ENCODE results near the gene PI4KA. TPM values are rescaled to one million over a fixed set of nuclear protein-coding genes. Genes with fewer than 3 reads are reported as not detected.

The PI4KA gene
- total RNA-seq, 1 donor from 2014 or later = 150 TPM

GRCh38 chr22:20661473-20661872 is 197.1 kb downstream of the PI4KA start:
- no peak overlapping the region for H3K27ac ChIP-seq
- no peak for DNase-seq (ENCODE audit: low spot score in 2 of 2)
- no peaks in the 10 kb centered on the region for H3K36me3 ChIP-seq
- no peaks in the 10 kb centered on the region for H3K27me3 ChIP-seq
- intact Hi-C loops (cut with DNase I) = no loop called here
- H3K4me3 ChIP-seq = no peak overlapping the region
- H3K4me1 ChIP-seq = no peaks in the 10 kb centered on the region
- no peak for TF ChIP-seq CTCF (IDR thresholded peaks at IDR 0.05)
- H3K9me3 ChIP-seq = peaks cover 0 to 9% of the 10 kb centered on the region in 2 donors

DNA sequence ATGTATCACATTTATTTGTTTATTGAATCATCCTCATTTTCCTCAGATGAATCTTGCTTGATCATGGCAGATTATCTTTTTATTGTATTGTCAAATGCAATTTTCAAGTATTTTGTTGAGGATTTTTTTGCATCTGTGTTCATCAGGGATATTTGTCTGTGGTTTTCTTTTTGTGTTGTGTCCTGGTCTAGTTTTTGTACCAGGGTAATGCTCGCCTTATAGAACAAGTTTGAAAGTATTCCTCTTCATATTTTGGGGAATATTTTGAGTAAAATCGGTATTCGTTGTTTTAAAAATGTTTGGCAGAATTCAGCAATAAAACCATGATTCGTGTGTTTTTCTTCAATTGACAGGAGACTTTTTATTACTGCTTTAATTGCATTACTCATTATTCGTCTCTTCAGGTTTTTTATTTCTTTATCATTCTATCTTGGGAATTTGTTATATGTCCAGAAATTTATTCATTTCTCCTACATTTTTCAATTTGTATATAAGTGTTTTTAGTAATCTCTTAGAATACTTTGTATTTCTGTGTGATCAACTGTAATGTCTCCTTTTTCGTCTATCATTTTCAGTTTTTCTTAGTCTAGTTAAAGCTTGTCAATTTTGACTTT is 198.1 kb downstream of the PI4KA start:
- no peak for DNase-seq (ENCODE audit: low spot score in 2 of 2)
- Histone ChIP-seq H3K4me1 (no peaks in the 10 kb centered on the region), H3K27ac (no peak overlapping the region), H3K4me3 (no peak overlapping the region), H3K9me3 (peaks cover 0 to 9% of the 10 kb centered on the region in 2 donors), H3K36me3 (no peaks in the 10 kb centered on the region), H3K27me3 (no peaks in the 10 kb centered on the region)
- no peak for TF ChIP-seq CTCF (IDR thresholded peaks at IDR 0.05)
- intact Hi-C loops (cut with DNase I) = no loop called here

GRCh38 chr22:20659920-20660319 is 198.7 kb downstream of the PI4KA start:
- Histone ChIP-seq H3K4me3 (no peak overlapping the region), H3K27me3 (no peaks in the 10 kb centered on the region), H3K36me3 (no peaks in the 10 kb centered on the region), H3K4me1 (no peaks in the 10 kb centered on the region), H3K9me3 (peaks cover 0 to 9% of the 10 kb centered on the region in 2 donors), H3K27ac (no peak overlapping the region)
- no peak for TF ChIP-seq CTCF (IDR thresholded peaks at IDR 0.05)
- intact Hi-C loops (cut with DNase I) = no loop called here
- DNase-seq (ENCODE audit: low spot score in 2 of 2) = no peak

- Histone ChIP-seq H3K27me3 (no peaks in the 10 kb centered on the region), H3K4me3 (no peak overlapping the region), H3K4me1 (no peaks in the 10 kb centered on the region), H3K36me3 (no peaks in the 10 kb centered on the region), H3K27ac (no peak overlapping the region), H3K9me3 (peaks cover 0 to 9% of the 10 kb centered on the region in 2 donors)
- DNase-seq (ENCODE audit: low spot score in 2 of 2) = no peak
- no peak for TF ChIP-seq CTCF (IDR thresholded peaks at IDR 0.05)
- intact Hi-C loops (cut with DNase I) = no loop called here
Observed at GRCh38 chr22:20659258-20659657, 199.4 kb downstream of the PI4KA start.

DNA sequence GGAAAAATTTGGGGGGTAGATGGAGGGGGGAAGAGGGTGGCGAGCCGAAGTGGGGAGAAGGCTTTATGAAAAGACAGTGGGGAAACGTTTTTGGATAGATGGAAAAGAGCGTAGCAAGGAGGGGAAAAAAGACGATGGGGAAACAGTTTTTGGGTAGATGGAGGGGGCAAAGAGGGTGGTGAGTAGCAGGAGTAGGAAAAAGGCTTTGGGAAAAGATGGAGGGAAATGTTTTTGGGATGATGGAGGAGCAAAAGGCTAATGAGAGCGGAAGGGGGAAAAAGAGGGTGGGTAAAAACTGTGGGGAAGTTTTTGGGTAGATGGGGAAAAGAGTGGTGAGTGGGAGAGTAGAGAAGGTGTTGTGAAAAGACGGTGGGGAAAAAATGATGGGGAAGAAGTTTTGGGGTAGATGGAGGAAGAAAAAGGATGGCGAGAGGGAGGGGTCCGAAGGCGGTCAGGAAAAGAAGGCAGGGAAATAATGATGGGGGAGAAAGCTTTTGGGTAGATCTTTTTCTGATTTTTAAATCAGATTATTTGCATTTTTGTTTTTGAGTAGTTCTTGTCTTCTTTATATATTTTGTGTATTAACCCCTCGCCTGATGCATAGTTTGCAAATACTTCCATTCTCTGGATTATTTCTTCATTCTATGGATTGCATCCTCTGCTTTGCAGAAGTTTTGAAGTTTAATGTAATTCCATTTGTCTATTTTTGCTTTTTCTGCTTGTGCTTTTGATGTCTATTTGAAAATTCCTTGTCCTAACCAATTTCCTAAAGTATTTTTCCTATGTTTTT is 200.0 kb downstream of the PI4KA start:
- TF ChIP-seq CTCF (IDR thresholded peaks at IDR 0.05) = no peak
- peaks cover 0 to 9% of the 10 kb centered on the region in 2 donors for H3K9me3 ChIP-seq
- intact Hi-C loops (cut with DNase I) = no loop called here
- no peaks in the 10 kb centered on the region for H3K4me1 ChIP-seq
- H3K36me3 ChIP-seq = no peaks in the 10 kb centered on the region
- no peaks in the 10 kb centered on the region for H3K27me3 ChIP-seq
- H3K4me3 ChIP-seq = no peak overlapping the region
- no peak for DNase-seq (ENCODE audit: low spot score in 2 of 2)
- no peak overlapping the region for H3K27ac ChIP-seq
